ENCODE measurements around the gene UBE2L5. TPM values are rescaled to one million over a fixed set of nuclear protein-coding genes. Genes with fewer than 3 reads are reported as not detected.

Gene UBE2L5
- total and polyA plus RNA-seq, 2 donors (not counting 3 experiments of a cell fraction or from before 2014, with no cell fraction given): not detected

GRCh38 chr13:30394751-30395191 is 27.5 kb upstream of the UBE2L5 start:
- intact Hi-C loops (cut with micrococcal nuclease): loop anchor here (1.0 kb wide), 1 partner anchor 29 kb away; no protein-coding TSS in a partner anchor
- no TSS peak for BruUV-seq (replicated peaks)

More at GRCh38 chr13:30394751-30395191, 27.5 kb upstream of the UBE2L5 start:
- CTCF ChIA-PET: interaction anchor here (0.7 to 2.7 kb wide), 8 partner anchors 10 to 262 kb away, joined by 3 to 10 read pairs (median 5); no protein-coding TSS in a partner anchor
- Histone ChIP-seq H3K4me2 (ENCODE audit: insufficient read depth, low read length) (peak overlapping the region; percentile 99), H3K36me3 (ENCODE audit: control insufficient read depth in 2 of 2, extremely low read depth in 1 of 2, insufficient read depth in 2 of 2, low read length in 2 of 2) (no peaks in the 10 kb centered on the region), H3K79me2 (ENCODE audit: control insufficient read depth, insufficient read depth, low read length) (no peaks in the 10 kb centered on the region), H3K4me1 (ENCODE audit: control insufficient read depth, extremely low read depth, insufficient read depth, low read length) (peaks cover 14% of the 10 kb centered on the region), H3K4me3 (replicated peaks in 1 of 3; ENCODE audit: insufficient read depth in 1 of 3, low read depth in 1 of 3, low read length in 3 of 3) (peak overlapping the region; percentile 39 to 96 (median 95)), H3K27me3 (ENCODE audit: control insufficient read depth in 2 of 2, insufficient read depth in 2 of 2, low read length in 2 of 2) (peaks cover 4 to 7% of the 10 kb centered on the region in 2 experiments), H3K27ac (ENCODE audit: insufficient read depth, low read depth, low read length) (peak overlapping the region; percentile 66), H4K20me1 (replicated peaks; ENCODE audit: control insufficient read depth, extremely low read depth, insufficient read depth, low read length) (no peaks in the 10 kb centered on the region), H3K9ac (replicated peaks; ENCODE audit: extremely low read depth, insufficient read depth, low read length) (peak overlapping the region; percentile 84), H2AFZ (ENCODE audit: low read depth, low read length) (peak overlapping the region; percentile 100), H3K9me3 (replicated peaks; ENCODE audit: control insufficient read depth, insufficient read depth, low read length) (no peaks in the 10 kb centered on the region), H3K9me1 (replicated peaks; ENCODE audit: control insufficient read depth, extremely low read depth, insufficient read depth, low read length) (no peaks in the 10 kb centered on the region)
- POLR2A ChIA-PET: interaction anchor here (1.1 kb wide), 1 partner anchor 27 kb away, joined by 3 read pairs; the partner anchor contains the start of gene UBE2L5
- DNase-seq (ENCODE audit: low read depth, low spot score) (peak; percentile 42), FAIRE-seq (no peak)
- dilution Hi-C loops (cut with MboI; ENCODE audit: extremely low pct_ligation_motif_present, low sequenced_read_pairs): no loop called here
- TF ChIP-seq JUN (IDR thresholded peaks at IDR 0.05; ENCODE audit: borderline replicate concordance, insufficient read depth, insufficient read length, low read depth): no peak
- TF ChIP-seq EZH2 (IDR thresholded peaks at IDR 0.05; ENCODE audit: borderline replicate concordance, low read depth, low read length, severe bottlenecking): no peak
- TF ChIP-seq POLR2AphosphoS5 (IDR thresholded peaks at IDR 0.05; ENCODE audit: insufficient read depth, low read depth, low read length): no peak
- no peak for TF ChIP-seq GATA2 (IDR thresholded peaks at IDR 0.05; ENCODE audit: insufficient read depth, insufficient read length, low read depth, low read length)
- TF ChIP-seq POLR2A (IDR thresholded peaks at IDR 0.05; ENCODE audit: low read depth, low read length): no peak
- TF ChIP-seq MYC (IDR thresholded peaks at IDR 0.05; ENCODE audit: low read depth, low read length): no peak
- TF ChIP-seq MAX (IDR thresholded peaks at IDR 0.05; ENCODE audit: insufficient read depth, insufficient read length): no peak
- TF ChIP-seq FOS (IDR thresholded peaks at IDR 0.05; ENCODE audit: borderline replicate concordance, insufficient read depth, low read length): no peak
- TF ChIP-seq CTCF (IDR thresholded peaks at IDR 0.05; ENCODE audit: extremely low read depth in 1 of 2, insufficient read depth in 1 of 2, low read depth in 1 of 2, low read length in 2 of 2): no peak

Data from endothelial cell of umbilical vein (primary cell).